ENCODE measurements around the gene GMCL1. TPM values are rescaled to one million over a fixed set of nuclear protein-coding genes. Genes with fewer than 3 reads are reported as not detected.
"Not testable (repeated sequence)": the region's sequence is repeated elsewhere in the genome, so short reads cannot be mapped to it uniquely, and the experiment has no call there.

The GMCL1 gene
- total RNA-seq, 1 donor, result 18.6 TPM

GRCh38 chr2:69798909-69799526 lies 30.4 kb upstream of the GMCL1 start:
- Histone ChIP-seq H3K4me1 (ENCODE audit: insufficient read depth, low read length) (peaks cover 33% of the 10 kb centered on the region), H3K27me3 (ENCODE audit: insufficient read depth, low read length) (no peaks in the 10 kb centered on the region), H3K4me3 (ENCODE audit: low read length) (no peak overlapping the region), H3K9me3 (ENCODE audit: low read depth, low read length) (no peaks in the 10 kb centered on the region)

GRCh38 chr2:69801745-69802290 lies 27.6 kb upstream of the GMCL1 start:
- no peaks in the 10 kb centered on the region for H3K9me3 ChIP-seq (ENCODE audit: low read depth, low read length)
- H3K4me3 ChIP-seq (ENCODE audit: low read length), result no peak overlapping the region
- H3K27me3 ChIP-seq (ENCODE audit: insufficient read depth, low read length), result no peaks in the 10 kb centered on the region
- H3K4me1 ChIP-seq (ENCODE audit: insufficient read depth, low read length), result peaks cover 40% of the 10 kb centered on the region

GRCh38 chr2:69802781-69803367 lies 26.6 kb upstream of the GMCL1 start:
- not testable (repeated sequence) for H3K27me3 ChIP-seq (ENCODE audit: insufficient read depth, low read length); H3K4me3 ChIP-seq (ENCODE audit: low read length); H3K9me3 ChIP-seq (ENCODE audit: low read depth, low read length)
- H3K4me1 ChIP-seq (ENCODE audit: insufficient read depth, low read length), result peaks cover 37% of the 10 kb centered on the region

- no peaks in the 10 kb centered on the region for H3K27me3 ChIP-seq (ENCODE audit: insufficient read depth, low read length)
- H3K4me1 ChIP-seq (ENCODE audit: insufficient read depth, low read length), result peaks cover 23% of the 10 kb centered on the region
- no peaks in the 10 kb centered on the region for H3K9me3 ChIP-seq (ENCODE audit: low read depth, low read length)
- H3K4me3 ChIP-seq (ENCODE audit: low read length), result no peak overlapping the region
Measured at GRCh38 chr2:69804416-69804815, 25.0 kb upstream of the GMCL1 start.

GRCh38 chr2:69805887-69806286 lies 23.6 kb upstream of the GMCL1 start:
- H3K4me1 ChIP-seq (ENCODE audit: insufficient read depth, low read length), result peaks cover 21% of the 10 kb centered on the region
- H3K4me3 ChIP-seq (ENCODE audit: low read length), result no peak overlapping the region
- no peaks in the 10 kb centered on the region for H3K27me3 ChIP-seq (ENCODE audit: insufficient read depth, low read length)
- H3K9me3 ChIP-seq (ENCODE audit: low read depth, low read length), result no peaks in the 10 kb centered on the region

- no peaks in the 10 kb centered on the region for H3K9me3 ChIP-seq (ENCODE audit: low read depth, low read length)
- no peak overlapping the region for H3K4me3 ChIP-seq (ENCODE audit: low read length)
- H3K27me3 ChIP-seq (ENCODE audit: insufficient read depth, low read length), result no peaks in the 10 kb centered on the region
- peaks cover 16% of the 10 kb centered on the region for H3K4me1 ChIP-seq (ENCODE audit: insufficient read depth, low read length)
Measured at GRCh38 chr2:69807821-69808540, 21.5 kb upstream of the GMCL1 start.

GRCh38 chr2:69810550-69810949 lies 18.9 kb upstream of the GMCL1 start:
- H3K9me3 ChIP-seq (ENCODE audit: low read depth, low read length), result no peaks in the 10 kb centered on the region
- H3K4me3 ChIP-seq (ENCODE audit: low read length), result no peak overlapping the region
- no peaks in the 10 kb centered on the region for H3K4me1 ChIP-seq (ENCODE audit: insufficient read depth, low read length)
- no peaks in the 10 kb centered on the region for H3K27me3 ChIP-seq (ENCODE audit: insufficient read depth, low read length)

GRCh38 chr2:69811018-69811417 lies 18.4 kb upstream of the GMCL1 start:
- Histone ChIP-seq H3K27me3 (ENCODE audit: insufficient read depth, low read length) (no peaks in the 10 kb centered on the region), H3K9me3 (ENCODE audit: low read depth, low read length) (no peaks in the 10 kb centered on the region), H3K4me1 (ENCODE audit: insufficient read depth, low read length) (no peaks in the 10 kb centered on the region), H3K4me3 (ENCODE audit: low read length) (no peak overlapping the region)

- Histone ChIP-seq H3K9me3 (ENCODE audit: low read depth, low read length) (no peaks in the 10 kb centered on the region), H3K4me1 (ENCODE audit: insufficient read depth, low read length) (no peaks in the 10 kb centered on the region), H3K27me3 (ENCODE audit: insufficient read depth, low read length) (no peaks in the 10 kb centered on the region), H3K4me3 (ENCODE audit: low read length) (no peak overlapping the region)
Measured at GRCh38 chr2:69811591-69811990, 17.9 kb upstream of the GMCL1 start.

GRCh38 chr2:69815717-69816116 lies 13.7 kb upstream of the GMCL1 start:
- H3K27me3 ChIP-seq (ENCODE audit: insufficient read depth, low read length), result no peaks in the 10 kb centered on the region
- no peaks in the 10 kb centered on the region for H3K9me3 ChIP-seq (ENCODE audit: low read depth, low read length)
- H3K4me3 ChIP-seq (ENCODE audit: low read length), result no peak overlapping the region
- no peaks in the 10 kb centered on the region for H3K4me1 ChIP-seq (ENCODE audit: insufficient read depth, low read length)

GRCh38 chr2:69816923-69817542 lies 12.4 kb upstream of the GMCL1 start:
- H3K9me3 ChIP-seq (ENCODE audit: low read depth, low read length), result no peaks in the 10 kb centered on the region
- H3K27me3 ChIP-seq (ENCODE audit: insufficient read depth, low read length), result no peaks in the 10 kb centered on the region
- no peak overlapping the region for H3K4me3 ChIP-seq (ENCODE audit: low read length)
- no peaks in the 10 kb centered on the region for H3K4me1 ChIP-seq (ENCODE audit: insufficient read depth, low read length)

GRCh38 chr2:69817729-69818501 lies 11.5 kb upstream of the GMCL1 start:
- Histone ChIP-seq H3K4me3 (ENCODE audit: low read length) (no peak overlapping the region), H3K27me3 (ENCODE audit: insufficient read depth, low read length) (no peaks in the 10 kb centered on the region), H3K9me3 (ENCODE audit: low read depth, low read length) (no peaks in the 10 kb centered on the region), H3K4me1 (ENCODE audit: insufficient read depth, low read length) (no peaks in the 10 kb centered on the region)

- no peaks in the 10 kb centered on the region for H3K27me3 ChIP-seq (ENCODE audit: insufficient read depth, low read length)
- no peaks in the 10 kb centered on the region for H3K9me3 ChIP-seq (ENCODE audit: low read depth, low read length)
- H3K4me3 ChIP-seq (ENCODE audit: low read length), result no peak overlapping the region
- peaks cover 24% of the 10 kb centered on the region for H3K4me1 ChIP-seq (ENCODE audit: insufficient read depth, low read length)
Measured at GRCh38 chr2:69827796-69828540, 1.5 kb upstream of the GMCL1 start.

- peaks cover 24% of the 10 kb centered on the region for H3K4me1 ChIP-seq (ENCODE audit: insufficient read depth, low read length)
Measured at GRCh38 chr2:69828938-69829255, 563 bp upstream of the GMCL1 start.

More at GRCh38 chr2:69828938-69829255, 563 bp upstream of the GMCL1 start:
- peak overlapping the region; percentile 82 for H3K4me3 ChIP-seq (ENCODE audit: low read length)
- H3K9me3 ChIP-seq (ENCODE audit: low read depth, low read length), result no peaks in the 10 kb centered on the region
- H3K27me3 ChIP-seq (ENCODE audit: insufficient read depth, low read length), result no peaks in the 10 kb centered on the region

Data from mononuclear cell (primary cell).